Kasumi-1 (cell line): ENCODE results near the gene TMEM80.

ENCODE experiments used
- DNase-seq, 2 experiments: peaks; one replicate each; lab custom pipeline; 2025; lab: John Stamatoyannopoulos, UW

The TMEM80 gene

GRCh38 chr11:745428-745827, 49.8 kb downstream of the TMEM80 start:
- no peak for DNase-seq

- DNase-seq, result peak; percentile 50 to 61
Measured at GRCh38 chr11:746289-747157, 50.9 kb downstream of the TMEM80 start.

GRCh38 chr11:747158-748006, 51.8 kb downstream of the TMEM80 start, which contains the start of gene TALDO1:
Gene TALDO1 (plus strand): TSS chr11:747464. CDS start chr11:747482, 18 bp downstream.
- DNase-seq, result peak; percentile 93 to 94

- DNase-seq, result no peak
Measured at GRCh38 chr11:748007-748359, 52.4 kb downstream of the TMEM80 start.

- DNase-seq, result no peak
Measured at GRCh38 chr11:749731-750130, 54.1 kb downstream of the TMEM80 start.
